K562 (cell line): ENCODE data around the gene SNAPC3. TPM values are rescaled to one million over a fixed set of nuclear protein-coding genes. Genes with fewer than 3 reads are reported as not detected.

Source experiments
- ATAC-seq: fragments of 200-7000 bp; cut with Tn5 transposase; 3 replicates; pipeline ENCODE4 v1.9.1; 2020; ENCODE audit warnings: moderate library complexity
- BruUV-seq: library from RNA; stranded (reverse); fragments of 400-500 nt; replicated peaks from 2 replicates; lab custom pipeline; 2021; lab: Mats Ljungman, UMichigan
- CTCF ChIA-PET: fragments of 300-600 bp; formaldehyde crosslinking; extraction: SDS; loops from one replicate; lab custom pipeline; 2021; ENCODE audit warnings: low intra/inter-chr PET ratio; lab: Yijun Ruan, JAX
- POLR2A ChIA-PET: fragments of 300-600, 350-650 bp; sonication (Branson Sonifier 250); formaldehyde crosslinking; extraction: SDS; loops from one replicate; lab custom pipeline; 2021; ENCODE audit warnings: antibody characterized with exemption, inconsistent platforms; lab: Yijun Ruan, JAX
- DNase-seq, 4 experiments: peaks; one replicate each; pipeline versions ENCODE4 v3.0.0 to v3.0.0-alpha.2; 2011 to 2018; ENCODE audit warnings: low spot score in 3 of 4, mixed read lengths in 3 of 4; ENCODE audit errors: extremely low read depth in 1 of 4
- FAIRE-seq: peaks from 2 replicates; lab custom pipeline; 2011; peaks lifted over from hg19 to GRCh38; lab: Jason Lieb, UNC
- H2AFZ ChIP-seq: 2 replicates; pipeline ENCODE4 v1.6.0; 2011; ENCODE audit warnings: low read depth, low read length, control low read depth, inconsistent platforms
- H3K27ac ChIP-seq: fragments of 200-600 bp; 3 replicates; pipeline ENCODE4 v1.8.0; 2011; ENCODE audit warnings: low read depth, mild to moderate bottlenecking, control low read depth, inconsistent platforms, low read length, moderate library complexity, mixed read lengths; ENCODE audit errors: extremely low read depth
- H3K27me3 ChIP-seq, 2 experiments: fragments of 300-600 bp in 1 of 2; 2 replicates in 1 of 2; 3 replicates in 1 of 2; pipeline versions ENCODE4 v1.6.0 to v1.8.0; 2011; ENCODE audit warnings: inconsistent platforms in 2 of 2, low read length in 2 of 2, mild to moderate bottlenecking in 1 of 2, mixed read lengths in 1 of 2, moderate library complexity in 1 of 2; ENCODE audit not compliant: control insufficient read depth in 2 of 2, insufficient read depth in 2 of 2
- H3K36me3 ChIP-seq: fragments of 300-600 bp; 3 replicates; pipeline ENCODE4 v1.8.0; 2011; ENCODE audit warnings: mild to moderate bottlenecking, low read length, inconsistent platforms; ENCODE audit not compliant: control insufficient read depth, insufficient read depth
- H3K4me1 ChIP-seq, 2 experiments: fragments of 200-600 bp in 1 of 2; replicated peaks in 1 of 2; 2 replicates in 1 of 2; 3 replicates in 1 of 2; pipeline versions ENCODE4 v1.5.1 to v1.8.0; 2011; ENCODE audit warnings: inconsistent platforms in 2 of 2, low read length in 2 of 2, mild to moderate bottlenecking in 1 of 2, mixed read lengths in 1 of 2, moderate library complexity in 1 of 2; ENCODE audit not compliant: control insufficient read depth in 2 of 2, insufficient read depth in 2 of 2
- H3K4me2 ChIP-seq: 2 replicates; pipeline ENCODE4 v1.6.1; 2011; ENCODE audit warnings: low read length, control low read depth, inconsistent platforms, mixed read lengths; ENCODE audit not compliant: insufficient read depth
- H3K4me3 ChIP-seq: fragments of 200-600 bp; sonication (generic), shearing (Covaris generic); 2 replicates; pipeline ENCODE4 v1.5.1; 2016; ENCODE audit warnings: control low read depth, inconsistent platforms
- H3K79me2 ChIP-seq: fragments of 200-600 bp; 3 replicates; pipeline ENCODE4 v1.8.0; 2011; ENCODE audit warnings: low read length, inconsistent platforms; ENCODE audit not compliant: control insufficient read depth, insufficient read depth
- H3K9ac ChIP-seq, 2 experiments: 2 replicates each; pipeline versions ENCODE4 v1.6.0 to v1.6.1; 2011; ENCODE audit warnings: low read depth in 2 of 2, low read length in 2 of 2, control low read depth in 1 of 2, inconsistent platforms in 1 of 2, mild to moderate bottlenecking in 1 of 2, mixed read lengths in 1 of 2; ENCODE audit not compliant: insufficient read depth in 1 of 2
- H3K9me1 ChIP-seq: one replicate; pipeline ENCODE4 v1.6.0; 2011; ENCODE audit warnings: inconsistent platforms, mild to moderate bottlenecking, low read length, moderate library complexity; ENCODE audit not compliant: control insufficient read depth, insufficient read depth
- H3K9me3 ChIP-seq: replicated peaks from 2 replicates; pipeline ENCODE4 v1.5.1; 2011; ENCODE audit warnings: low read depth, low read length, inconsistent platforms; ENCODE audit not compliant: control insufficient read depth, insufficient read depth
- H4K20me1 ChIP-seq: replicated peaks from 2 replicates; pipeline ENCODE4 v1.6.1; 2011; ENCODE audit warnings: low read length, inconsistent platforms, mixed read lengths; ENCODE audit not compliant: control insufficient read depth, insufficient read depth
- ATF4 ChIP-seq: fragments of 450-650 bp; formaldehyde crosslinking; IDR thresholded peaks from 2 replicates; pipeline ENCODE4 v1.4.0; 2022; ENCODE audit warnings: mild to moderate bottlenecking, moderate library complexity
- NCOA4 ChIP-seq: fragments of 450-650 bp; IDR thresholded peaks from 2 replicates; pipeline ENCODE4 v1.6.1; 2018; ENCODE audit warnings: mild to moderate bottlenecking; ENCODE audit not compliant: partially characterized antibody
- NUFIP1 ChIP-seq: fragments of 450-650 bp; IDR thresholded peaks from 2 replicates; pipeline ENCODE4 v1.6.1; 2018; ENCODE audit not compliant: partially characterized antibody
- XRCC4 ChIP-seq: IDR thresholded peaks from one replicate; pipeline ENCODE4 v1.6.1; 2011; ENCODE audit not compliant: insufficient read depth, insufficient read length; ENCODE audit errors: extremely low read depth
- ZBTB8A ChIP-seq: fragments of 450-650 bp; IDR thresholded peaks from 2 replicates; pipeline ENCODE4 v1.6.1; 2018; ENCODE audit warnings: mild to moderate bottlenecking, moderate library complexity; ENCODE audit not compliant: partially characterized antibody
- ZNF143 ChIP-seq: sonication (generic); formaldehyde crosslinking; IDR thresholded peaks from 2 replicates; pipeline ENCODE4 v1.9.0; 2022; ENCODE audit warnings: mild to moderate bottlenecking, missing genetic modification reagents
- ZNF212 ChIP-seq: fragments of 450-650 bp; formaldehyde crosslinking; IDR thresholded peaks from 2 replicates; pipeline ENCODE4 v1.4.0; 2020; ENCODE audit warnings: mild to moderate bottlenecking
- ZNF561 ChIP-seq: fragments of 450-650 bp; formaldehyde crosslinking; conservative IDR thresholded peaks from 2 replicates; pipeline ENCODE4 v1.4.0; 2020; ENCODE audit warnings: mild to moderate bottlenecking, moderate library complexity
- WGBS: fragments of 100-300 bp; shearing (Covaris generic); methylation state at CpG from one replicate; pipeline ENCODE4 v1.1.6; 2016; ENCODE audit warnings: low coverage, mixed read lengths; ENCODE audit not compliant: insufficient coverage; ENCODE audit errors: missing lambda C conversion rate; 5-methylcytosine and 5-hydroxymethylcytosine counted together
- in situ Hi-C: fragments of 300-500 bp; cut with MboI; formaldehyde crosslinking; loops from 4 replicates; pipeline ENCODE4 v1.15.0; 2018; ENCODE audit warnings: inconsistent platforms, mixed read lengths
- intact Hi-C: fragments of 100-400 bp; cut with micrococcal nuclease; formaldehyde crosslinking; loops from 2 replicates; pipeline ENCODE4 v1.14.2; 2022
- polyA plus RNA-seq, 8 experiments: library from polyadenylated mRNA; depleted of rRNA in 4 of 8; stranded (reverse) in 5 of 8; unstranded in 3 of 8; fragments of >200 nt; fragmentation: Nextera tagmentation in 2 of 8; fragmentation: Illumina TruSeq in 1 of 8; extraction: Ambion mirVana in 2 of 8; extraction: Trizol in 1 of 8; gene quantifications; 2 replicates each; pipeline versions ENCODE4 v1.2.1 to v1.2.3, GENCODE V29; 2011 to 2014; ENCODE audit warnings: inconsistent platforms in 1 of 8, missing spikeins in 1 of 8
- total RNA-seq, 7 experiments: library from RNA; depleted of rRNA in 6 of 7; stranded (reverse); fragments of >200 nt in 6 of 7; fragmentation: Illumina TruSeq in 2 of 7; extraction: Trizol in 2 of 7; gene quantifications; 2 replicates each; pipeline versions ENCODE4 v1.2.1 to v1.2.3, GENCODE V29; 2011 to 2021; ENCODE audit warnings: low replicate concordance in 1 of 7
- TF ChIP-seq, protein P1 (sequence below), 2 experiments: IDR thresholded peaks in 1 of 2; conservative IDR thresholded peaks in 1 of 2; 2 replicates each; pipeline ENCODE4 v1.6.1; 2016; ENCODE audit warnings: low read depth in 2 of 2, mild to moderate bottlenecking in 1 of 2, missing compliant biosample characterization in 1 of 2, missing genetic modification characterization in 1 of 2, moderate library complexity in 1 of 2

The SNAPC3 gene
- total and polyA plus RNA-seq, 9 of the 15 experiments (the other 6 are each of a cell fraction or from before 2014, with no cell fraction given), result 2.3 to 38.9 (median 19.8) TPM

DNA sequence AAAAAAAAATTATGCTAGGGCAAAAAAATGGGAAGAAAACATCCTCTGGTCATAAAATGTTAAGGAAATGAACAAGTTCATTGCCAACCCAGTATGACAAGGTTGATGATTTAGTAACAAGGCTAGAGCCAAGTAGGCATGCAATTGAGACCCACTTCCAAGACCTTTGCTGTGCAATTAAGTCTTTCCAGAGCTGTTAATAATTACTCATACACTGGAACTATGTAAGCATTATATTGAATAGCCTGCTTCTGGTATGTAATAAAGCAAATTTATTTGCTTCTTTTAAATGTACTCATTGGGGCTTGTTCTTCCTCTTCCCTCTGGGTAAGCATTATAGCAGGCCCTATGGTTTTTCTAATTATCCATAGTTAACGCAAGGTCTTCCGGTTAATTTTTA is 32.5 kb upstream of the SNAPC3 start:
- Histone ChIP-seq H4K20me1 (no peaks in the 10 kb centered on the region), H3K9ac (no peak overlapping the region), H3K9me1 (no peaks in the 10 kb centered on the region), H2AFZ (no peak overlapping the region), H3K4me2 (no peak overlapping the region), H3K36me3 (no peaks in the 10 kb centered on the region), H3K4me1 (peaks cover 3 to 5% of the 10 kb centered on the region in 2 experiments; a peak in 3 of 5 replicates), H3K27ac (no peak overlapping the region), H3K27me3 (no peaks in the 10 kb centered on the region), H3K79me2 (no peaks in the 10 kb centered on the region), H3K4me3 (no peak overlapping the region), H3K9me3 (no peaks in the 10 kb centered on the region)
- intact Hi-C loops (no loop called here), in situ Hi-C loops (no loop called here)
- DNase-seq (no peak), FAIRE-seq (no peak), ATAC-seq (no peak)
- BruUV-seq, result no TSS peak
- CTCF ChIA-PET, result no interaction called here
- TF ChIP-seq, protein P1, sequence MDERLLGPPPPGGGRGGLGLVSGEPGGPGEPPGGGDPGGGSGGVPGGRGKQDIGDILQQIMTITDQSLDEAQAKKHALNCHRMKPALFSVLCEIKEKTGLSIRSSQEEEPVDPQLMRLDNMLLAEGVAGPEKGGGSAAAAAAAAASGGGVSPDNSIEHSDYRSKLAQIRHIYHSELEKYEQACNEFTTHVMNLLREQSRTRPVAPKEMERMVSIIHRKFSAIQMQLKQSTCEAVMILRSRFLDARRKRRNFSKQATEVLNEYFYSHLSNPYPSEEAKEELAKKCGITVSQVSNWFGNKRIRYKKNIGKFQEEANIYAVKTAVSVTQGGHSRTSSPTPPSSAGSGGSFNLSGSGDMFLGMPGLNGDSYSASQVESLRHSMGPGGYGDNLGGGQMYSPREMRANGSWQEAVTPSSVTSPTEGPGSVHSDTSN (CRISPR knock-in tag; IDR thresholded peaks at IDR 0.05; ENCODE audit: low read depth), result no peak
- TF ChIP-seq, protein P1 (tag; conservative IDR thresholded peaks at IDR 0.05; ENCODE audit: low read depth), result no peak
- TF ChIP-seq ZBTB8A, result no peak
- no peak for TF ChIP-seq NCOA4
- TF ChIP-seq NUFIP1, result no peak
- no peak for TF ChIP-seq ZNF561 (CRISPR knock-in tag)
- TF ChIP-seq ATF4 (CRISPR knock-in tag), result no peak
- TF ChIP-seq XRCC4, result no peak
- no peak for TF ChIP-seq ZNF212
- TF ChIP-seq ZNF143 (CRISPR knock-in tag), result no peak
- POLR2A ChIA-PET, result no interaction called here
- 94% methylated on average over 2 of the region's 2 CpGs for whole genome bisulfite sequencing
